Fibroblast of skin of abdomen (primary cell): ENCODE results near the gene ZNF74.
"Not testable (repeated sequence)": the region's sequence is repeated elsewhere in the genome, so short reads cannot be mapped to it uniquely, and the experiment has no call there.

Experiments
- DNase-seq: peaks from one replicate; pipeline ENCODE4 v3.0.0-alpha.2; 2013

Gene ZNF74

GRCh38 chr22:20450551-20450906 is 56.6 kb downstream of the ZNF74 start:
- DNase-seq = no peak

DNA sequence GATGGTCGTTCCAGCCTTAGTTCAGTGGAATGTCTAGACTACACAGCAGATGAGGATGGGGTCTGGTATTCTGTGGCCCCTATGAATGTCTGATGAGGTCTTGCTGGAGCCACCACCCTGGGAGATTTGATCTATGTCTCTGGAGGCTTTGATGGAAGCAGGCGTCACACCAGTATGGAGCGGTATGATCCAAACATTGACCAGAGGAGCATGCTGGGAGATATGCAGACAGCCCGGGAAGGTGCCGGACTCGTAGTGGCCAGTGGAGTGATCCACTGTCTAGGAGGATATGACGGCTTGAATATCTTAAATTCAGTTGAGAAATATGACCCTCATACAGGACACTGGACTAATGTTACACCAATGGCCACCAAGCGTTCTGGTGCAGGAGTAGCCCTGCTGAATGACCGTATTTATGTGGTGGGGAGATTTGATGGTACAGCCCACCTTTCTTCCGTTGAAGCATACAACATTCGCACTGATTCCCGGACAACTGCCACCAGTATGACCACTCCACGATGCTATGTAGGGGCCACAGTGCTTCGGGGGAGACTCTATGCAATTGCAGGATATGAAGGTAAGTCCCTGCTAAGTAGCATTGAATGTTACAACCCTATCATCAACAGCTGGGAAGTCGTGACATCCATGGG is 57.3 kb downstream of the ZNF74 start:
- DNase-seq = not testable (repeated sequence)

DNA sequence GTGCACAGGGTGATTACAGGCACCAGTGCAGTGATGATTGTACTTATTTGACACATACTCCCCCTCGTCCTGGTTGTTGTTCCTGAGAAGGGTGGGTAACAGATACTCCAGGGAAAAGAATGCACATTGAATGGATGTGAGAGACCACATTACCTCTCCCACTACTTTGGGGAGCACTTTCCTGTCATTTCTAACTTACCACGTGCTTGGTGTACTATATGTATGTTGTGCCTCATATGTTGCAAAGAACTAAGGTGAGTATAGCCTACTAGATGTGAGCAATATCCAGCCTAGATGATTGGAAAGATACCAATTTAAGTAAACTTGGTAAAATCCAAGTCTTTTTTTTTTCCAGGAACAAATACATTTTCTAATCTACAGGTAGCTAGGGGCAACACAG is 58.0 kb downstream of the ZNF74 start:
- DNase-seq = no peak

GRCh38 chr22:20453222-20453621 is 59.3 kb downstream of the ZNF74 start:
- DNase-seq = no peak

DNA sequence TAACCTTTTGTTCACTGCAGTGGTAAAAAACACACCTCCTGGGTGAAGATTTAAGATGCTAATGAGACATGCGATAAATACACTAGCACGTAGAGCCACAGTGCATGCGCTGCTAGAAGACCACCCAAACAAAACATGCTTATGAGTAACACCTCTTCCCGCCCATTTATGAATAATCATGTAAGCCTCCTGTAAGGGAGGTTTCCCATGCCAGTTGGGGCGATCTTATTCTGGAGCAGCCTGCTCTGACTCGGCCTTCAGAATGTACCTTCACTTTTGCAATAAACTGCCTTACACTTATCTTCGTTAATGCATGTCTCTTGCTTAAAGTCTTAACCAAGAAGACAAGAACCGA is 61.7 kb downstream of the ZNF74 start:
- DNase-seq = peak; percentile 17

DNA sequence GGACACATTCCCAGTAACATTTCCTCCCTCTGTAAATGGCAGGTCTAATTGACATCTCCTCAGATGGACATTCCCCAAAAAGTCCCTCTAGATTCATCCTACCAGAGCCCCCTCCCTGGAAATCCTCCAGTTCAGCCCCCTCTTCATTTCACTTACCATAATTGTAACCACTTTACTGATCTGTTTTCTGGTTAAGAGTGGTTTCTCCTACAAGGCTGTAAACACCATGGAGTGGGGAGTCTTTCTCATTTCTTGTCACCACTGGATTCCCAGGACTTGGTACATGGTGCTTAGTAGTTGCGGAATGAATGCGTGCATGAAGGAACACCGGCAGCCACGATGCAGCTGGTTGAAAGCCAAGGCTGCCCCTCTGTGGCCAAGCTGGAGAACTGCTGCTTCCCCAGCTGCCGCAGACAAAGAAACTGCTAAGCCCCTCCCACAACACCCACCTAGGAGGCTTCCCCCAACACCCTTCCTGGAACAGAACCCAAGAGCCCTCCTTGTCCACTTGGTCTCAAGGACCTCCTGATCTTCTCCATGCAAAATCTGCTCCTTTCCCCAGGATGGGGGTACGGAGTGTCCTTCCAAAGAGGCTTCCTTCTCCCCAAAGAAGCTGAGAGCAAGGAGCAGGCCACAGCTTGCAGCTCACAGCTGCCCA is 62.2 kb downstream of the ZNF74 start:
- peak; percentile 84 for DNase-seq

GRCh38 chr22:20456722-20457076 is 62.7 kb downstream of the ZNF74 start:
- DNase-seq = no peak

- no peak for DNase-seq
These were observed 63.7 kb downstream of the ZNF74 start for GRCh38 chr22:20457506-20458240.
